ENCODE data around the gene NLE1.

DNA sequence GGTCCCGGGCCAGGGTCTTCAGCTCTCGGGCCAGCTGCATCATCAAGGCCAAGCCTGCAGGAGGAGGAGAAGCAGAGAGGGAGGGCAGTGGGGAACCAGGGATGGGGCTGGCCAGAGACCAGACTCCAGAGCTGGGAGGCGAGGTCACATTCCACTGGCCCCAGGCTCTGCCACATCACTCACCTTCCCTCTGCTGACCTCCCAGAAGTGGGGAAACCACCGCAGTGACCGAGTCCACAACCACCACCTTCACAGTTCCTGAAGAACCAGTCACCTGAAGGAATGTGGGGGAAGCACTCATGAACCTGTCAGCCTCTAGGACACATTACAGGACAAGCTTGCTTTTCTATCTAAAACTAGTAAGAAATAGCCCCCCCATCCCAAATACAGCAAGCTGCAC lies 38.8 kb downstream of the NLE1 start:
- TF ChIP-seq POLR2AphosphoS5 (IDR thresholded peaks at IDR 0.05; ENCODE audit: low read depth, low read length) = no peak
- no peak for TF ChIP-seq POLR2A (IDR thresholded peaks at IDR 0.05; ENCODE audit: low read depth, low read length)
- no peak for TF ChIP-seq TAF1 (IDR thresholded peaks at IDR 0.05; ENCODE audit: borderline replicate concordance, low read depth, low read length)
